Ovary (tissue), 9 donors: ENCODE data around the gene AK1. TPM values are rescaled to one million over a fixed set of nuclear protein-coding genes. Genes with fewer than 3 reads are reported as not detected.

Experiments used
- DNase-seq, 5 donors: peaks; one replicate each; pipeline ENCODE4 v3.0.0-alpha.2; 2019 to 2020
- H3K27ac ChIP-seq, 2 donors: fragments of 200-600 bp; one replicate each; pipeline versions ENCODE4 v1.5.1 to v1.8.0; 2019 to 2022
- H3K27me3 ChIP-seq: fragments of 200-600 bp; one replicate; pipeline ENCODE4 v1.8.0; 2022
- H3K36me3 ChIP-seq: fragments of 200-600 bp; sonication (generic); one replicate; pipeline ENCODE4 v1.5.1; 2019
- H3K4me1 ChIP-seq: one replicate; pipeline ENCODE4 v1.8.1; 2013; ENCODE audit warnings: mild to moderate bottlenecking, moderate library complexity; ENCODE audit not compliant: insufficient read depth
- H3K4me3 ChIP-seq: fragments of 200-600 bp; sonication (generic); one replicate; pipeline ENCODE4 v1.5.1; 2017
- H3K9me3 ChIP-seq, 2 donors: fragments of 200-600 bp in 1 of 2; sonication (generic) in 1 of 2; one replicate each; pipeline versions ENCODE4 v1.5.1 to v1.8.1; 2013 to 2019; ENCODE audit warnings: mild to moderate bottlenecking in 1 of 2, moderate library complexity in 1 of 2
- CTCF ChIP-seq, 3 donors: fragments of 450-650 bp in 2 of 3; fragments of 200-600 bp in 1 of 3; IDR thresholded peaks; one replicate each; pipeline versions ENCODE4 v1.5.1 to v1.8.0; 2016 to 2022; ENCODE audit warnings: antibody characterized with exemption in 3 of 3, mild to moderate bottlenecking in 1 of 3
- EP300 ChIP-seq: sonication (generic); formaldehyde crosslinking; IDR thresholded peaks from one replicate; pipeline ENCODE4 v1.6.1; 2017; ENCODE audit warnings: antibody characterized with exemption
- POLR2A ChIP-seq: fragments of 450-650 bp; IDR thresholded peaks from one replicate; pipeline ENCODE4 v1.6.1; 2017; ENCODE audit warnings: antibody characterized with exemption, mild to moderate bottlenecking, moderate library complexity
- WGBS, 3 donors: extraction: QIAGEN DNeasy Blood & Tissue Kit in 1 of 3; methylation state at CpG; one replicate each; pipeline versions ENCODE4 v1.1.5 to v1.1.7; 2013 to 2017; 5-methylcytosine and 5-hydroxymethylcytosine counted together
- intact Hi-C, 4 donors: fragments of 100-400 bp; cut with DNase I; formaldehyde crosslinking; loops; one replicate each; pipeline versions ENCODE4 v1.11.0 to v1.15.1; 2022 to 2023
- polyA plus RNA-seq, 2 donors: library from polyadenylated mRNA; stranded (reverse); fragments of 200-250 nt in 1 of 2; fragments of 350-450 nt in 1 of 2; fragmentation: Illumina TruSeq in 1 of 2; extraction: RNeasy Lipid Tissue Mini Kit (QIAGEN cat#74804) in 1 of 2; gene quantifications; one replicate each; pipeline ENCODE4 v1.2.3, GENCODE V29; 2013 to 2014
- total RNA-seq, 7 donors: library from RNA; depleted of rRNA in 2 of 7; stranded (reverse); fragments of >200 nt in 2 of 7; fragmentation: NEBNext Ultra II Directional in 3 of 7; extraction: Animal tissue kit (Norgen Biotek cat#: 25700) in 3 of 7; gene quantifications; one replicate each; pipeline versions ENCODE4 v1.1.0 to v1.2.4, GENCODE V29; 2016 to 2023
- donor health status: DM: no; HTN: no; CAD: no; lungs with moderate emphysema.
- donor health status: DM: no; HTN: no; CAD: no.
- donor health status: Bipolar disorder and iron deficiency.
- donor health status: DM: yes; HTN: yes; CAD: no.
- donor health status: DM: no; HTN: no; CAD: no.
- donor health status: DM: yes; HTN: yes; CAD: no.

Gene AK1
- total and polyA plus RNA-seq, 9 donors = 30.9 to 174 (median 119) TPM

GRCh38 chr9:127876026-127876763 is 1.3 kb downstream of the AK1 start:
- peak; percentile 21 to 44 (median 39) for DNase-seq
- Histone ChIP-seq H3K4me1 (peaks cover 28% of the 10 kb centered on the region), H3K4me3 (peak overlapping the region; percentile 46), H3K27me3 (no peaks in the 10 kb centered on the region), H3K36me3 (no peaks in the 10 kb centered on the region), H3K27ac (peak overlapping the region; percentile 67 to 72), H3K9me3 (no peaks in the 10 kb centered on the region)
- no peak for TF ChIP-seq POLR2A
- TF ChIP-seq EP300 = no peak
- no peak for TF ChIP-seq CTCF (IDR thresholded peaks at IDR 0.05)
- 67 to 78% (median 76%) methylated on average over 14 of the region's 14 CpGs for WGBS, 3 donors
- intact Hi-C loops = no loop called here

- intact Hi-C loops = no loop called here
These were observed 2.0 kb downstream of the AK1 start for GRCh38 chr9:127875306-127875966.

GRCh38 chr9:127874301-127875221 is 2.9 kb downstream of the AK1 start:
- H3K27ac ChIP-seq = peak overlapping the region; percentile 67 to 72
- TF ChIP-seq POLR2A (no peak), EP300 (no peak)
- no peaks in the 10 kb centered on the region for H3K9me3 ChIP-seq
- DNase-seq = peak in 4 of 5 donors; percentile 40 to 66 (median 59)
- H3K27me3 ChIP-seq = no peaks in the 10 kb centered on the region
- WGBS, 3 donors = 69 to 79% (median 77%) methylated on average over 19 of the region's 19 CpGs
- intact Hi-C loops = loop anchor here in 1 of 4 donors (5.0 kb wide), 1 partner anchor 137 kb away; the partner anchor contains the start of gene TOR2A
- no peaks in the 10 kb centered on the region for H3K36me3 ChIP-seq
- H3K4me1 ChIP-seq = peaks cover 30% of the 10 kb centered on the region
- H3K4me3 ChIP-seq = no peak overlapping the region

More at GRCh38 chr9:127875306-127875966, 2.0 kb downstream of the AK1 start:
- Histone ChIP-seq H3K4me3 (no peak overlapping the region), H3K36me3 (no peaks in the 10 kb centered on the region), H3K27ac (peak overlapping the region; percentile 67 to 72), H3K9me3 (no peaks in the 10 kb centered on the region), H3K27me3 (no peaks in the 10 kb centered on the region), H3K4me1 (peaks cover 28% of the 10 kb centered on the region)
- no peak for TF ChIP-seq EP300
- TF ChIP-seq CTCF (IDR thresholded peaks at IDR 0.05) = no peak
- no peak for TF ChIP-seq POLR2A
- DNase-seq = peak; percentile 50 to 61 (median 57)
- WGBS, 3 donors = 49 to 59% (median 54%) methylated on average over 10 of the region's 10 CpGs

GRCh38 chr9:127873886-127874285 is 3.6 kb downstream of the AK1 start:
- H3K27me3 ChIP-seq = no peaks in the 10 kb centered on the region
- intact Hi-C loops = loop anchor here in 1 of 4 donors (5.0 kb wide), 1 partner anchor 137 kb away; the partner anchor contains the start of gene TOR2A
- TF ChIP-seq POLR2A = no peak
- peaks cover 37% of the 10 kb centered on the region for H3K4me1 ChIP-seq
- no peaks in the 10 kb centered on the region for H3K9me3 ChIP-seq
- DNase-seq = peak; percentile 60 to 89 (median 83)
- H3K36me3 ChIP-seq = no peaks in the 10 kb centered on the region
- H3K4me3 ChIP-seq = no peak overlapping the region
- peak overlapping the region; percentile 67 to 72 for H3K27ac ChIP-seq
- 32 to 52% (median 37%) methylated on average over 10 of the region's 10 CpGs for WGBS, 3 donors

GRCh38 chr9:127873223-127873691 is 4.2 kb downstream of the AK1 start:
- H3K4me3 ChIP-seq = no peak overlapping the region
- H3K27me3 ChIP-seq = no peaks in the 10 kb centered on the region
- peak in 2 of 5 donors; percentile 17 to 48 for DNase-seq
- TF ChIP-seq CTCF (IDR thresholded peaks at IDR 0.05) = no peak
- TF ChIP-seq POLR2A = no peak
- TF ChIP-seq EP300 = no peak
- peak overlapping the region; percentile 6 to 72 for H3K27ac ChIP-seq
- WGBS, 3 donors = 68 to 70% (median 69%) methylated on average over 16 to 19 of the region's 19 CpGs
- intact Hi-C loops = loop anchor here in 1 of 4 donors (5.0 kb wide), 1 partner anchor 136 kb away; the partner anchor contains the start of gene TOR2A
- no peaks in the 10 kb centered on the region for H3K9me3 ChIP-seq
- peaks cover 37% of the 10 kb centered on the region for H3K4me1 ChIP-seq
- H3K36me3 ChIP-seq = no peaks in the 10 kb centered on the region
